Effector memory CD8-positive, alpha-beta T cell (primary cell): ENCODE measurements around the gene DOCK7.
A peak's percentile ranks its signal among the peaks of the same experiment; 100 is the strongest.

Experiments
- ATAC-seq: fragments of 150-1000 bp; cut with Tn5 transposase; replicated peaks from 2 replicates; pipeline ENCODE4 v1.10.0; 2021; ENCODE audit warnings: mild to moderate bottlenecking, moderate library complexity
- DNase-seq, 3 experiments: peaks; one replicate each; pipeline ENCODE4 v3.0.0; 2021
- H3K27ac Mint-ChIP-seq, 2 donors: one replicate each; pipeline ENCODE4 v1.8.0; 2022; ENCODE audit warnings: mild to moderate bottlenecking in 2 of 2, mixed read lengths in 2 of 2, moderate library complexity in 2 of 2
- H3K27me3 Mint-ChIP-seq, 2 donors: one replicate each; pipeline ENCODE4 v1.8.0; 2022; ENCODE audit warnings: mixed read lengths in 2 of 2
- H3K36me3 Mint-ChIP-seq: one replicate; pipeline ENCODE4 v1.8.0; 2022; ENCODE audit warnings: mild to moderate bottlenecking, moderate library complexity, mixed read lengths; ENCODE audit not compliant: insufficient read depth
- H3K4me1 Mint-ChIP-seq, 2 donors: one replicate each; pipeline ENCODE4 v1.8.0; 2022; ENCODE audit warnings: low read depth in 2 of 2, mixed read lengths in 2 of 2
- H3K4me3 Mint-ChIP-seq, 2 donors: one replicate each; pipeline ENCODE4 v1.8.0; 2022; ENCODE audit warnings: mild to moderate bottlenecking in 2 of 2, mixed read lengths in 2 of 2, moderate library complexity in 2 of 2
- H3K9me3 Mint-ChIP-seq, 2 donors: one replicate each; pipeline ENCODE4 v1.8.0; 2022; ENCODE audit warnings: mixed read lengths in 2 of 2

The DOCK7 gene

GRCh38 chr1:62516600-62516999 lies 171.6 kb downstream of the DOCK7 start:
- Mint-ChIP-seq H3K4me1 (no peaks in the 10 kb centered on the region), H3K4me3 (no peak overlapping the region), H3K27ac (no peak overlapping the region), H3K9me3 (peaks cover 0 to 2% of the 10 kb centered on the region in 2 donors), H3K27me3 (no peaks in the 10 kb centered on the region), H3K36me3 (peaks cover 5% of the 10 kb centered on the region)
- no peak for ATAC-seq
- no peak for DNase-seq

GRCh38 chr1:62514746-62515423 lies 173.3 kb downstream of the DOCK7 start:
- ATAC-seq (no peak), DNase-seq (no peak)
- H3K27ac Mint-ChIP-seq, result no peak overlapping the region
- H3K9me3 Mint-ChIP-seq, result peaks cover 0 to 2% of the 10 kb centered on the region in 2 donors
- no peaks in the 10 kb centered on the region for H3K27me3 Mint-ChIP-seq
- peaks cover 8% of the 10 kb centered on the region for H3K36me3 Mint-ChIP-seq
- no peaks in the 10 kb centered on the region for H3K4me1 Mint-ChIP-seq
- H3K4me3 Mint-ChIP-seq, result no peak overlapping the region

GRCh38 chr1:62513013-62513412 lies 175.2 kb downstream of the DOCK7 start:
- H3K9me3 Mint-ChIP-seq, result no peaks in the 10 kb centered on the region

GRCh38 chr1:62509028-62509427 lies 179.2 kb downstream of the DOCK7 start:
- DNase-seq, result no peak
- ATAC-seq, result no peak
- no peak overlapping the region for H3K27ac Mint-ChIP-seq
- H3K9me3 Mint-ChIP-seq, result no peaks in the 10 kb centered on the region
- H3K4me1 Mint-ChIP-seq, result no peaks in the 10 kb centered on the region
- no peaks in the 10 kb centered on the region for H3K27me3 Mint-ChIP-seq
- peaks cover 8% of the 10 kb centered on the region for H3K36me3 Mint-ChIP-seq
- H3K4me3 Mint-ChIP-seq, result no peak overlapping the region

More at GRCh38 chr1:62513013-62513412, 175.2 kb downstream of the DOCK7 start:
- no peak for ATAC-seq
- Mint-ChIP-seq H3K36me3 (peaks cover 8% of the 10 kb centered on the region), H3K27me3 (no peaks in the 10 kb centered on the region), H3K27ac (no peak overlapping the region), H3K4me3 (no peak overlapping the region), H3K4me1 (no peaks in the 10 kb centered on the region)
- no peak for DNase-seq

GRCh38 chr1:62508187-62508758 lies 179.9 kb downstream of the DOCK7 start:
- no peak for DNase-seq
- no peaks in the 10 kb centered on the region for H3K9me3 Mint-ChIP-seq
- H3K4me3 Mint-ChIP-seq, result no peak overlapping the region
- no peak overlapping the region for H3K27ac Mint-ChIP-seq
- H3K4me1 Mint-ChIP-seq, result no peaks in the 10 kb centered on the region
- peaks cover 8% of the 10 kb centered on the region for H3K36me3 Mint-ChIP-seq
- no peak for ATAC-seq
- no peaks in the 10 kb centered on the region for H3K27me3 Mint-ChIP-seq

GRCh38 chr1:62500210-62500609 lies 188.0 kb downstream of the DOCK7 start:
- Mint-ChIP-seq H3K36me3 (no peaks in the 10 kb centered on the region), H3K9me3 (no peaks in the 10 kb centered on the region), H3K27ac (no peak overlapping the region), H3K4me1 (no peaks in the 10 kb centered on the region), H3K27me3 (no peaks in the 10 kb centered on the region), H3K4me3 (no peak overlapping the region)
- ATAC-seq, result no peak
- DNase-seq, result no peak

- Mint-ChIP-seq H3K4me3 (no peak overlapping the region), H3K36me3 (peaks cover 13% of the 10 kb centered on the region), H3K27me3 (no peaks in the 10 kb centered on the region), H3K9me3 (no peaks in the 10 kb centered on the region), H3K4me1 (no peaks in the 10 kb centered on the region), H3K27ac (peak overlapping the region in 1 of 2 donors; percentile 53)
- DNase-seq (no peak), ATAC-seq (no peak)
Observed at GRCh38 chr1:62494137-62494536, 194.0 kb downstream of the DOCK7 start.

GRCh38 chr1:62493656-62494055 lies 194.5 kb downstream of the DOCK7 start:
- H3K27ac Mint-ChIP-seq, result peak overlapping the region in 1 of 2 donors; percentile 53
- H3K9me3 Mint-ChIP-seq, result no peaks in the 10 kb centered on the region
- no peaks in the 10 kb centered on the region for H3K27me3 Mint-ChIP-seq
- no peaks in the 10 kb centered on the region for H3K4me1 Mint-ChIP-seq
- no peak overlapping the region for H3K4me3 Mint-ChIP-seq
- ATAC-seq, result no peak
- H3K36me3 Mint-ChIP-seq, result peaks cover 17% of the 10 kb centered on the region
- no peak for DNase-seq

- Mint-ChIP-seq H3K4me1 (no peaks in the 10 kb centered on the region), H3K27me3 (no peaks in the 10 kb centered on the region), H3K4me3 (no peak overlapping the region), H3K9me3 (no peaks in the 10 kb centered on the region), H3K36me3 (peaks cover 19% of the 10 kb centered on the region), H3K27ac (no peak overlapping the region)
- no peak for ATAC-seq
- no peak for DNase-seq
Observed at GRCh38 chr1:62492521-62492920, 195.7 kb downstream of the DOCK7 start.

- no peak overlapping the region for H3K4me3 Mint-ChIP-seq
- peaks cover 17% of the 10 kb centered on the region for H3K36me3 Mint-ChIP-seq
- ATAC-seq (no peak), DNase-seq (no peak)
- H3K4me1 Mint-ChIP-seq, result no peaks in the 10 kb centered on the region
- no peak overlapping the region for H3K27ac Mint-ChIP-seq
- H3K27me3 Mint-ChIP-seq, result no peaks in the 10 kb centered on the region
- no peaks in the 10 kb centered on the region for H3K9me3 Mint-ChIP-seq
Observed at GRCh38 chr1:62487956-62488355, 200.2 kb downstream of the DOCK7 start.

GRCh38 chr1:62484824-62485468 lies 203.2 kb downstream of the DOCK7 start:
- H3K9me3 Mint-ChIP-seq, result no peaks in the 10 kb centered on the region
- no peaks in the 10 kb centered on the region for H3K27me3 Mint-ChIP-seq
- DNase-seq (no peak), ATAC-seq (no peak)
- H3K4me3 Mint-ChIP-seq, result no peak overlapping the region
- no peak overlapping the region for H3K27ac Mint-ChIP-seq
- H3K36me3 Mint-ChIP-seq, result peaks cover 9% of the 10 kb centered on the region
- no peaks in the 10 kb centered on the region for H3K4me1 Mint-ChIP-seq

- DNase-seq (no peak), ATAC-seq (no peak)
- H3K9me3 Mint-ChIP-seq, result no peaks in the 10 kb centered on the region
- H3K27ac Mint-ChIP-seq, result no peak overlapping the region
- H3K27me3 Mint-ChIP-seq, result no peaks in the 10 kb centered on the region
- H3K36me3 Mint-ChIP-seq, result peaks cover 3% of the 10 kb centered on the region
- H3K4me3 Mint-ChIP-seq, result no peak overlapping the region
- H3K4me1 Mint-ChIP-seq, result no peaks in the 10 kb centered on the region
Observed at GRCh38 chr1:62481681-62482080, 206.5 kb downstream of the DOCK7 start.

- no peak overlapping the region for H3K4me3 Mint-ChIP-seq
- DNase-seq, result no peak
- H3K27ac Mint-ChIP-seq, result no peak overlapping the region
- no peaks in the 10 kb centered on the region for H3K9me3 Mint-ChIP-seq
- H3K27me3 Mint-ChIP-seq, result no peaks in the 10 kb centered on the region
- ATAC-seq, result no peak
- H3K36me3 Mint-ChIP-seq, result peaks cover 13% of the 10 kb centered on the region
- H3K4me1 Mint-ChIP-seq, result no peaks in the 10 kb centered on the region
Observed at GRCh38 chr1:62476525-62477219, 211.5 kb downstream of the DOCK7 start.

GRCh38 chr1:62467092-62467491 lies 221.1 kb downstream of the DOCK7 start:
- Mint-ChIP-seq H3K36me3 (peaks cover 8% of the 10 kb centered on the region), H3K9me3 (no peaks in the 10 kb centered on the region), H3K4me1 (no peaks in the 10 kb centered on the region), H3K4me3 (no peak overlapping the region), H3K27ac (no peak overlapping the region), H3K27me3 (no peaks in the 10 kb centered on the region)
- ATAC-seq (no peak), DNase-seq (no peak)
